H9 (cell line): ENCODE data around the gene BMERB1. TPM values are rescaled to one million over a fixed set of nuclear protein-coding genes. Genes with fewer than 3 reads are reported as not detected.

ENCODE experiments used
- DNase-seq: peaks from one replicate; pipeline ENCODE4 v3.0.0-alpha.2; 2017
- H2AFZ ChIP-seq: one replicate; pipeline ENCODE4 v1.6.1; 2013; ENCODE audit warnings: mild to moderate bottlenecking, low read length, control low read depth, moderate library complexity
- H2AK5ac ChIP-seq: 2 replicates; pipeline ENCODE4 v1.6.1; 2013; ENCODE audit warnings: low read length, control low read depth, mixed read lengths; ENCODE audit not compliant: insufficient read length
- H2BK120ac ChIP-seq: one replicate; pipeline ENCODE4 v1.6.1; 2013; ENCODE audit warnings: low read depth, mild to moderate bottlenecking, low read length, control low read depth, inconsistent platforms; ENCODE audit not compliant: poor library complexity, severe bottlenecking
- H2BK12ac ChIP-seq: 2 replicates; pipeline ENCODE4 v1.6.1; 2013; ENCODE audit warnings: low read length, control low read depth, mixed read lengths, low read depth; ENCODE audit not compliant: insufficient read length
- H2BK15ac ChIP-seq: 2 replicates; pipeline ENCODE4 v1.6.1; 2013; ENCODE audit warnings: low read depth, low read length, control low read depth
- H2BK20ac ChIP-seq: one replicate; pipeline ENCODE4 v1.6.1; 2013; ENCODE audit warnings: low read depth, mild to moderate bottlenecking, low read length, control low read depth, inconsistent platforms; ENCODE audit not compliant: poor library complexity, severe bottlenecking
- H2BK5ac ChIP-seq: 2 replicates; pipeline ENCODE4 v1.6.1; 2013; ENCODE audit warnings: low read length, control low read depth, mixed read lengths; ENCODE audit not compliant: insufficient read length
- H3K14ac ChIP-seq: 2 replicates; pipeline ENCODE4 v1.6.1; 2013; ENCODE audit warnings: low read length, control low read depth; ENCODE audit not compliant: insufficient read depth
- H3K18ac ChIP-seq: 2 replicates; pipeline ENCODE4 v1.6.1; 2013; ENCODE audit warnings: low read depth, mild to moderate bottlenecking, mixed read lengths, low read length, control low read depth; ENCODE audit not compliant: insufficient read length
- H3K23ac ChIP-seq: 2 replicates; pipeline ENCODE4 v1.6.1; 2013; ENCODE audit warnings: low read length, control low read depth, mixed read lengths, low read depth; ENCODE audit not compliant: insufficient read length
- H3K23me2 ChIP-seq: 2 replicates; pipeline ENCODE4 v1.6.1; 2013; ENCODE audit warnings: low read depth, mild to moderate bottlenecking, mixed read lengths, low read length, control low read depth; ENCODE audit not compliant: insufficient read length, poor library complexity, severe bottlenecking
- H3K27ac ChIP-seq: 2 replicates; pipeline ENCODE4 v1.5.1; 2013; ENCODE audit warnings: low read length, control low read depth, mixed read lengths, low read depth; ENCODE audit not compliant: insufficient read length
- H3K27me3 ChIP-seq: 2 replicates; pipeline ENCODE4 v1.6.1; 2013; ENCODE audit warnings: low read length, control low read depth, inconsistent platforms; ENCODE audit not compliant: insufficient read depth
- H3K4ac ChIP-seq: 2 replicates; pipeline ENCODE4 v1.6.1; 2013; ENCODE audit warnings: low read depth, mild to moderate bottlenecking, control low read depth, inconsistent platforms, low read length, moderate library complexity
- H3K4me1 ChIP-seq: 2 replicates; pipeline ENCODE4 v1.6.1; 2013; ENCODE audit warnings: low read length, control low read depth, inconsistent platforms; ENCODE audit not compliant: insufficient read depth
- H3K4me2 ChIP-seq: 2 replicates; pipeline ENCODE4 v1.6.1; 2013; ENCODE audit warnings: low read length, control low read depth, mixed read lengths; ENCODE audit not compliant: insufficient read length, insufficient read depth
- H3K56ac ChIP-seq: 2 replicates; pipeline ENCODE4 v1.6.1; 2013; ENCODE audit warnings: low read depth, mild to moderate bottlenecking, mixed read lengths, low read length, control low read depth; ENCODE audit not compliant: insufficient read length
- H3K79me1 ChIP-seq: 2 replicates; pipeline ENCODE4 v1.6.1; 2013; ENCODE audit warnings: low read depth, mild to moderate bottlenecking, moderate library complexity, low read length, control low read depth, inconsistent platforms; ENCODE audit not compliant: insufficient read depth, poor library complexity, severe bottlenecking
- H3K79me2 ChIP-seq: 2 replicates; pipeline ENCODE4 v1.6.1; 2013; ENCODE audit warnings: low read length, control low read depth, inconsistent platforms; ENCODE audit not compliant: insufficient read depth
- H3K9ac ChIP-seq: 2 replicates; pipeline ENCODE4 v1.6.1; 2013; ENCODE audit warnings: low read length, control low read depth, mixed read lengths; ENCODE audit not compliant: insufficient read length; ENCODE audit errors: extremely low read depth
- H3K9me3 ChIP-seq: one replicate; pipeline ENCODE4 v1.6.1; 2013; ENCODE audit warnings: low read depth, low read length, inconsistent platforms; ENCODE audit not compliant: control insufficient read depth
- H3T11ph ChIP-seq: one replicate; pipeline ENCODE4 v1.6.1; 2013; ENCODE audit warnings: mild to moderate bottlenecking, low read length, control low read depth, inconsistent platforms
- H4K20me1 ChIP-seq: one replicate; pipeline ENCODE4 v1.6.1; 2013; ENCODE audit not compliant: control insufficient read depth, insufficient read length, insufficient read depth
- H4K5ac ChIP-seq: 2 replicates; pipeline ENCODE4 v1.6.1; 2013; ENCODE audit warnings: low read depth, mild to moderate bottlenecking, mixed read lengths, low read length, control low read depth; ENCODE audit not compliant: insufficient read length
- H4K8ac ChIP-seq: replicated peaks from 2 replicates; pipeline ENCODE4 v1.6.1; 2013; ENCODE audit warnings: low read length, control low read depth, mixed read lengths, low read depth; ENCODE audit not compliant: insufficient read length
- H4K91ac ChIP-seq: 2 replicates; pipeline ENCODE4 v1.6.1; 2013; ENCODE audit warnings: low read depth, mild to moderate bottlenecking, moderate library complexity, mixed read lengths, low read length, control low read depth; ENCODE audit not compliant: insufficient read length
- H3K27ac Mint-ChIP-seq, 3 experiments: 2 replicates in 2 of 3; 3 replicates in 1 of 3; pipeline ENCODE4 v1.8.0; 2020 to 2021; ENCODE audit warnings: mixed read lengths in 3 of 3, mild to moderate bottlenecking in 1 of 3, moderate library complexity in 1 of 3
- H3K27me3 Mint-ChIP-seq: 2 replicates; pipeline ENCODE4 v1.8.0; 2021; ENCODE audit warnings: low read depth, mild to moderate bottlenecking, moderate library complexity, mixed read lengths
- H3K36me3 Mint-ChIP-seq, 3 experiments: 2 replicates in 2 of 3; 3 replicates in 1 of 3; pipeline ENCODE4 v1.8.0; 2020 to 2021; ENCODE audit warnings: low read depth in 3 of 3, mixed read lengths in 3 of 3; ENCODE audit not compliant: insufficient read depth in 1 of 3
- H3K4me1 Mint-ChIP-seq, 2 experiments: 2 replicates each; pipeline ENCODE4 v1.8.0; 2020; ENCODE audit warnings: mixed read lengths in 2 of 2
- H3K4me3 Mint-ChIP-seq, 2 experiments: 2 replicates in 1 of 2; 3 replicates in 1 of 2; pipeline ENCODE4 v1.8.0; 2020 to 2021; ENCODE audit warnings: mild to moderate bottlenecking in 2 of 2, mixed read lengths in 2 of 2, moderate library complexity in 1 of 2
- H3K9me3 Mint-ChIP-seq, 2 experiments: 2 replicates in 1 of 2; 3 replicates in 1 of 2; pipeline ENCODE4 v1.8.0; 2020; ENCODE audit warnings: mild to moderate bottlenecking in 2 of 2, mixed read lengths in 2 of 2, moderate library complexity in 1 of 2
- CTCF ChIP-seq: fragments of 200-600 bp; sonication (generic); conservative IDR thresholded peaks from 3 replicates; pipeline ENCODE4 v1.8.0; 2021; ENCODE audit warnings: antibody characterized with exemption, mild to moderate bottlenecking
- WGBS: extraction: QIAGEN DNeasy Blood & Tissue Kit; methylation state at CpG from one replicate; pipeline ENCODE4 v1.1.7; 2013; ENCODE audit warnings: missing lambda C conversion rate, low lambda C conversion rate, mixed read lengths; ENCODE audit not compliant: insufficient read length; ENCODE audit errors: extremely low coverage; 5-methylcytosine and 5-hydroxymethylcytosine counted together
- total RNA-seq: library from RNA; stranded (reverse); gene quantifications from 2 replicates; pipeline ENCODE4 v1.2.1, GENCODE V29; 2021

The BMERB1 gene
- total RNA-seq, 1 experiment from 2014 or later = 19.5 TPM

DNA sequence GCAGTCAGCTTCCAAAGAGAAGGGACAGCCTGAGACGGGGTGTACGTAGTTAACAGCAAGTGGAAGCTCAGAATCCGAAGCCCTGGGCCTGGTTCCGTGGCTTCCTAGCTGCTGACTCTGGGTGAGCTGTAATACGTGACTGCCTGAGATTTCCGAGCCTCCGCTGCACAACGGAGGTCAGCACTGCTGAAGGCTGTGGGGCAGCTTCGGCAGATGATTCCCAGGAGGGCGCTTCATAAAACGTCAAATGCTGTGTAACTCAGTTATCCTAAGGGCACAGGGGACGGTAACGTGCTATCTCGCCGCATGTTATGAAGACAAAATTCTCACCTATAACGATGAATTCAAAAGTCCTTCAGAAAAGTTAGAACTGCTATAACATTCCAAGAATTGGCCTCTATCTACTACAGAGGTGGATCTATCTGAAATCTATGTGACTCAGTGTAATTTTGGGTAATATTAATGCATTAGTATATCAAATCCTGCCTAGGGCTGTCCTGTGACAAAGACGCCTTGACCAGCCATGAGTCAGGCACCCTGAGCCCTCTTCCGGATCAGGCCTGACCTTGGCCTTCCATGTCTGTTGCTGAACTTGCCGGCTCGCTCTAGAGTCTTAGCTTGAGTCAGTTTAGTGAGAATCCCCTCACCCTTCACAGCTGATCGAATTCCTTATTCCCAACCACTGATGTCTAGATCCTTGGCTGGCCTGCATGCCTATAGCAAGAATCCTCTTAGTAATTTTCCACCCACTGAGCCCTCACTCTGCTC, 165.1 kb downstream of the BMERB1 start:
- Mint-ChIP-seq H3K4me3 (no peak overlapping the region), H3K4me1 (peaks cover 9% of the 10 kb centered on the region in 2 experiments), H3K36me3 (peaks cover 26 to 81% (median 56%) of the 10 kb centered on the region in 3 experiments; a peak in 6 of 7 replicates), H3K9me3 (no peaks in the 10 kb centered on the region), H3K27ac (peak overlapping the region in 2 of 3 experiments; percentile 54 to 56; a peak in 2 of 7 replicates), H3K27me3 (no peaks in the 10 kb centered on the region; the same call in 1 of the 2 replicates)
- Histone ChIP-seq H3K4me2 (no peak overlapping the region), H3K79me2 (no peaks in the 10 kb centered on the region), H2BK12ac (no peak overlapping the region), H2BK20ac (no peak overlapping the region), H3K14ac (no peak overlapping the region), H4K5ac (no peak overlapping the region), H2BK5ac (no peak overlapping the region), H2AK5ac (no peak overlapping the region), H2BK120ac (no peak overlapping the region), H2BK15ac (no peak overlapping the region), H3K4me1 (no peaks in the 10 kb centered on the region), H3K56ac (no peak overlapping the region), H2AFZ (no peak overlapping the region), H3K27ac (no peak overlapping the region), H3K23ac (no peak overlapping the region), H4K91ac (no peak overlapping the region), H3T11ph (no peak overlapping the region), H3K9ac (no peak overlapping the region), H3K23me2 (no peaks in the 10 kb centered on the region), H4K20me1 (no peaks in the 10 kb centered on the region), H4K8ac (no peak overlapping the region), H3K9me3 (no peaks in the 10 kb centered on the region), H3K27me3 (no peaks in the 10 kb centered on the region), H3K4ac (no peak overlapping the region), H3K79me1 (no peaks in the 10 kb centered on the region), H3K18ac (no peak overlapping the region)
- TF ChIP-seq CTCF = no peak
- DNase-seq = no peak
- no CpG with 5 or more reads among the region's 21 CpGs for WGBS
